Vagina (tissue), 2 donors: Measurements from ENCODE around the gene GLIPR2. TPM values are rescaled to one million over a fixed set of nuclear protein-coding genes. Genes with fewer than 3 reads are reported as not detected.
"Not testable (repeated sequence)": the region's sequence is repeated elsewhere in the genome, so short reads cannot be mapped to it uniquely, and the experiment has no call there.

Experiments
- DNase-seq, 2 donors: peaks; one replicate each; pipeline ENCODE4 v3.0.0-alpha.2; 2017; ENCODE audit errors: extremely low spot score in 2 of 2
- H3K27ac ChIP-seq: fragments of 200-600 bp; sonication (generic); one replicate; pipeline ENCODE4 v1.5.1; 2019
- H3K27me3 ChIP-seq: fragments of 200-600 bp; sonication (generic); one replicate; pipeline ENCODE4 v1.5.1; 2019
- H3K36me3 ChIP-seq, 2 donors: fragments of 200-600 bp; sonication (generic); one replicate each; pipeline ENCODE4 v1.5.1; 2017 to 2019
- H3K4me1 ChIP-seq: fragments of 200-600 bp; sonication (generic); one replicate; pipeline ENCODE4 v1.5.1; 2019
- H3K4me3 ChIP-seq, 2 donors: fragments of 200-600 bp; sonication (generic); 1 replicate in 1 of 2; 2 replicates in 1 of 2; pipeline ENCODE4 v1.5.1; 2016 to 2019
- H3K9me3 ChIP-seq: fragments of 200-600 bp; sonication (generic); one replicate; pipeline ENCODE4 v1.5.1; 2019
- POLR2A ChIP-seq, 2 donors: fragments of 450-650 bp; IDR thresholded peaks; one replicate each; pipeline ENCODE4 v1.6.1; 2017; ENCODE audit warnings: antibody characterized with exemption in 2 of 2, mild to moderate bottlenecking in 2 of 2, moderate library complexity in 2 of 2
- POLR2AphosphoS5 ChIP-seq, 2 donors: sonication (generic); formaldehyde crosslinking; IDR thresholded peaks; one replicate each; pipeline ENCODE4 v1.9.0; 2017; ENCODE audit warnings: antibody characterized with exemption in 2 of 2, mild to moderate bottlenecking in 2 of 2, low read depth in 1 of 2; ENCODE audit not compliant: insufficient read depth in 1 of 2
- intact Hi-C: fragments of 100-400 bp; cut with DNase I; formaldehyde crosslinking; loops from one replicate; pipeline ENCODE4 v1.15.1; 2023
- total RNA-seq: library from RNA; depleted of rRNA; stranded (reverse); fragments of >200 nt; gene quantifications from one replicate; pipeline ENCODE4 v1.2.3, GENCODE V29; 2016
- TF ChIP-seq, protein P1 (sequence below), 3 experiments: fragments of 450-650 bp in 2 of 3; fragments of 200-600 bp in 1 of 3; sonication (generic) in 1 of 3; IDR thresholded peaks; one replicate each; pipeline ENCODE4 v1.5.1; 2017 to 2019; ENCODE audit warnings: antibody characterized with exemption in 3 of 3, mild to moderate bottlenecking in 2 of 3, moderate library complexity in 2 of 3

GLIPR2 gene
- total RNA-seq, 1 donor from 2014 or later = 34.9 TPM

- Histone ChIP-seq H3K4me1 (no peaks in the 10 kb centered on the region), H3K9me3 (no peaks in the 10 kb centered on the region), H3K36me3 (peaks cover 0 to 4% of the 10 kb centered on the region in 2 donors), H3K27ac (no peak overlapping the region), H3K4me3 (no peak overlapping the region), H3K27me3 (no peaks in the 10 kb centered on the region)
- TF ChIP-seq POLR2A (IDR thresholded peaks at IDR 0.05) (no peak), POLR2AphosphoS5 (IDR thresholded peaks at IDR 0.05; ENCODE audit: insufficient read depth in 1 of 2, low read depth in 1 of 2) (no peak)
- TF ChIP-seq, protein P1, sequence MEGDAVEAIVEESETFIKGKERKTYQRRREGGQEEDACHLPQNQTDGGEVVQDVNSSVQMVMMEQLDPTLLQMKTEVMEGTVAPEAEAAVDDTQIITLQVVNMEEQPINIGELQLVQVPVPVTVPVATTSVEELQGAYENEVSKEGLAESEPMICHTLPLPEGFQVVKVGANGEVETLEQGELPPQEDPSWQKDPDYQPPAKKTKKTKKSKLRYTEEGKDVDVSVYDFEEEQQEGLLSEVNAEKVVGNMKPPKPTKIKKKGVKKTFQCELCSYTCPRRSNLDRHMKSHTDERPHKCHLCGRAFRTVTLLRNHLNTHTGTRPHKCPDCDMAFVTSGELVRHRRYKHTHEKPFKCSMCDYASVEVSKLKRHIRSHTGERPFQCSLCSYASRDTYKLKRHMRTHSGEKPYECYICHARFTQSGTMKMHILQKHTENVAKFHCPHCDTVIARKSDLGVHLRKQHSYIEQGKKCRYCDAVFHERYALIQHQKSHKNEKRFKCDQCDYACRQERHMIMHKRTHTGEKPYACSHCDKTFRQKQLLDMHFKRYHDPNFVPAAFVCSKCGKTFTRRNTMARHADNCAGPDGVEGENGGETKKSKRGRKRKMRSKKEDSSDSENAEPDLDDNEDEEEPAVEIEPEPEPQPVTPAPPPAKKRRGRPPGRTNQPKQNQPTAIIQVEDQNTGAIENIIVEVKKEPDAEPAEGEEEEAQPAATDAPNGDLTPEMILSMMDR (IDR thresholded peaks at IDR 0.05) = no peak
- intact Hi-C loops = loop anchor here (5.0 kb wide), 2 partner anchors 46 to 211 kb away; no protein-coding TSS in a partner anchor
- no peak for DNase-seq
Observed at GRCh38 chr9:36126016-36126730, 10.4 kb upstream of the GLIPR2 start.

DNA sequence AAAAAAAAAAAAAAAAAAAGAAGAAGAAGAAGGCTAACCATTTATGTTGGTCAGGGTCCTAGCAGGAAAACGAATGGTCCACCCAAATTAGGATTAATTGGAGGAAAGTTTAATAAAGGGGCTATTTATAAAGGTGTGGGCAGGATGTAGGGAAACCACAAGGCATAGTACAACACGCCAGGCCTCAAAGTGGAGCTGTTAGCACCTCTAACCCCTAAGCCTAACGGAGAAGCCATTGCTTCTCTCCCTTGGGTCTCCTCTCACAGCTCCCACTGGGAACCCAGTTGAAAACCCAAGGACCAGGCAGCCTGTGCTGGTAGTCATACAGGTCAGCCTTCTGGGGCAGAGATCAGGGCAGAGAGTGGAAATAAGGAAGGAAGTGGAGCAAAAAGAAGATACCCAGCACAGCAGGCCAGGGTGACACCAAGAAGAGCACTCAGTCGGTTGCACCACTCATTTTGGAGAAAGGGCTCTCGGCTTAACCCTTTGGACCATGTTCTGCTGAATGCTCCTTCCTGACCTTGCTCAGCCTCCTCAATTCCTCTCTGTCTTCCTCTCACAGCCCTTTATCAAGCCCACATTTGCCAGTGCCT, 8.8 kb upstream of the GLIPR2 start:
- Histone ChIP-seq H3K4me1 (no peaks in the 10 kb centered on the region), H3K4me3 (no peak overlapping the region), H3K36me3 (peaks cover 0 to 4% of the 10 kb centered on the region in 2 donors), H3K27ac (no peak overlapping the region), H3K27me3 (no peaks in the 10 kb centered on the region), H3K9me3 (no peaks in the 10 kb centered on the region)
- intact Hi-C loops = loop anchor here (5.0 kb wide), 2 partner anchors 45 to 210 kb away; no protein-coding TSS in a partner anchor
- TF ChIP-seq, protein P1 (IDR thresholded peaks at IDR 0.05) = no peak
- TF ChIP-seq POLR2A (IDR thresholded peaks at IDR 0.05) (no peak), POLR2AphosphoS5 (IDR thresholded peaks at IDR 0.05; ENCODE audit: insufficient read depth in 1 of 2, low read depth in 1 of 2) (no peak)
- no peak for DNase-seq

DNA sequence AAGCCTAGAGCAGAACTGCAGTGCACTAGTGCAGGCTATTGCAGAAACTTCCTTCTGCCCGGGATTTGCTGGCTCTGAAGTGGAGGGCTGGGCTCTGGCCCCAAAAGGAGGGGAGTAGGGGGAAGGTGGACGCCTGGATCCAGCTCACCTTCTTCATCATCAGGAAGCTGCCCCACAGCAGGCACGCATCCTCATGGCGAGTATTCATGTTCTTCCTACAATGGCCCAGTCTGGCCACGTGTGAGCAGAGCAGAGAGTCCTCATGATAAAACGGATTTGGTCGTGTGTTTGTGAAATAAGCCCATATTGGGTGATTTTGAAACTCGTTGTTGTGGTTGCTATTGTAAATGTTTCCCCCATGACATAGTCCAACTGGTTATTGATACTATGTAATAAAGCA, 8.2 kb upstream of the GLIPR2 start:
- Histone ChIP-seq H3K27ac (no peak overlapping the region), H3K4me3 (no peak overlapping the region), H3K36me3 (no peaks in the 10 kb centered on the region), H3K9me3 (no peaks in the 10 kb centered on the region), H3K27me3 (no peaks in the 10 kb centered on the region), H3K4me1 (no peaks in the 10 kb centered on the region)
- TF ChIP-seq, protein P1 (IDR thresholded peaks at IDR 0.05) = no peak
- TF ChIP-seq POLR2A (IDR thresholded peaks at IDR 0.05) = no peak
- no peak for TF ChIP-seq POLR2AphosphoS5 (IDR thresholded peaks at IDR 0.05; ENCODE audit: insufficient read depth in 1 of 2, low read depth in 1 of 2)
- intact Hi-C loops = loop anchor here (5.0 kb wide), 2 partner anchors 44 to 209 kb away; no protein-coding TSS in a partner anchor
- DNase-seq = no peak

GRCh38 chr9:36129139-36129538, 7.4 kb upstream of the GLIPR2 start:
- H3K4me3 ChIP-seq = no peak overlapping the region
- H3K27me3 ChIP-seq = no peaks in the 10 kb centered on the region
- no peak overlapping the region for H3K27ac ChIP-seq
- H3K9me3 ChIP-seq = no peaks in the 10 kb centered on the region
- no peak for DNase-seq
- no peak for TF ChIP-seq POLR2A (IDR thresholded peaks at IDR 0.05)
- TF ChIP-seq, protein P1 (IDR thresholded peaks at IDR 0.05) = no peak
- no peak for TF ChIP-seq POLR2AphosphoS5 (IDR thresholded peaks at IDR 0.05; ENCODE audit: insufficient read depth in 1 of 2, low read depth in 1 of 2)
- no peaks in the 10 kb centered on the region for H3K4me1 ChIP-seq
- intact Hi-C loops = loop anchor here (5.0 kb wide), 2 partner anchors 43 to 208 kb away; no protein-coding TSS in a partner anchor
- H3K36me3 ChIP-seq = no peaks in the 10 kb centered on the region

GRCh38 chr9:36131666-36132065, 4.9 kb upstream of the GLIPR2 start:
- H3K4me1 ChIP-seq, H3K36me3 ChIP-seq, H3K4me3 ChIP-seq, DNase-seq, intact Hi-C loops, H3K27ac ChIP-seq, H3K9me3 ChIP-seq, H3K27me3 ChIP-seq: not testable (repeated sequence)
